Thoracic aorta (tissue), 2 donors: ENCODE results near the gene HADHB. TPM values are rescaled to one million over a fixed set of nuclear protein-coding genes. Genes with fewer than 3 reads are reported as not detected.
A peak's percentile ranks its signal among the peaks of the same experiment; 100 is the strongest.

Experiments used
- ATAC-seq: fragments of 150-250 bp; one replicate; pipeline ENCODE4 v1.8.0; 2017; ENCODE audit warnings: low read depth; ENCODE audit not compliant: insufficient number of reproducible peaks, low FRiP score
- DNase-seq: peaks from one replicate; pipeline ENCODE4 v3.0.0-alpha.2; 2020; ENCODE audit warnings: low spot score
- H3K27ac ChIP-seq, 2 donors: fragments of 200-600 bp; sonication (generic); 1 replicate in 1 of 2; 2 replicates in 1 of 2; pipeline ENCODE4 v1.5.1; 2016; ENCODE audit warnings: mild to moderate bottlenecking in 2 of 2, moderate library complexity in 2 of 2
- H3K27me3 ChIP-seq: fragments of 200-600 bp; sonication (generic); replicated peaks from 2 replicates; pipeline ENCODE4 v1.6.0; 2016; ENCODE audit warnings: mild to moderate bottlenecking; ENCODE audit not compliant: insufficient read depth
- H3K36me3 ChIP-seq: fragments of 200-600 bp; sonication (generic); one replicate; pipeline ENCODE4 v1.5.1; 2016
- H3K4me1 ChIP-seq, 2 donors: fragments of 200-600 bp; sonication (generic); 1 replicate in 1 of 2; 2 replicates in 1 of 2; pipeline versions ENCODE4 v1.5.1 to v1.6.0; 2016; ENCODE audit warnings: low read depth in 2 of 2, mild to moderate bottlenecking in 1 of 2; ENCODE audit not compliant: control insufficient read depth in 1 of 2
- H3K4me3 ChIP-seq: fragments of 200-600 bp; sonication (generic); 2 replicates; pipeline ENCODE4 v1.5.1; 2016; ENCODE audit warnings: mild to moderate bottlenecking
- H3K9me3 ChIP-seq: fragments of 200-600 bp; sonication (generic); 2 replicates; pipeline ENCODE4 v1.5.1; 2016
- total RNA-seq, 2 donors: library from RNA; depleted of rRNA; stranded (reverse); fragments of >200 nt; gene quantifications; one replicate each; pipeline versions ENCODE4 v1.1.0 to v1.2.3, GENCODE V29; 2016
- TF ChIP-seq, protein P1 (sequence below): fragments of 200-600 bp; sonication (generic); IDR thresholded peaks from one replicate; pipeline ENCODE4 v1.5.1; 2019; ENCODE audit warnings: antibody characterized with exemption

The HADHB gene
- total RNA-seq, 2 donors from 2014 or later: 50.2 to 56.4 TPM

DNA sequence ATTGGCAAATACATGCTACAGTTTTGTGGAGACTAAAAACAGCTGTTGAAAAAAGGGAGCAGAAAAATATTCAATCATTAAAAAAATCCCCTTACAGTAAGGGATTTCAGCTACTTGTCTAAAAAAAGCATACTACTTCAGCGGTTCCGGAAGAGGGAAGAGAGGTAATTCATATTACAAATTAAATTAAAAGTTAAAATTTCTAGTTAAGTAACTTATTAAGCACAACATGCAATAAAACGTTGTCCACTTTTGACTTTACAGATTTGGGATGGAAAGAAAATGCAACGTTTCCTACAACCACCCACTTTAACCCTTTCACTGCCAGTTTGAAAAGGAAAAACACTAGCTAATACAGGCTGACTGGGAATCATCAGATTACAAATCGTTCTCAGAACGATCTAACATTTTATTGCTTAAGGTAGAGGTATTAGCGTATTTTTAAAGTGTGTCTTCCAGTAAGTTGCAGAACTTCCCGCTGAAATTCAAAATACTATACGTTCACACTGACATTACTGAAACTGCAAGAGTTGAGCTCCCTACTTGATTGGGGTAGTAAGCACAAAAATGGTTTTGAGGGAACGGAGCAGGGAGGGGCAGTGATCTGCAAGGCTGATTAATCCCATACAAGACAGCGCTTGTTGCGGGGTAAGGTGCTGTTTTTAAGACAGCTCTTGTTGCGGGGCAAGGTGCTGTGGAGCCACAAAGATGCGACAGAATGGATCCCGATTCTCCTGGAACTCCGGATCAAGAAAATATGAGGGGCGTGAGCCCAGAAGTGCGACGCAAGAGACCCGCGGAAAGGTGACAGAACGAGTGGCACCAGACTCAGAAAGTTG lies 1.1 kb upstream of the HADHB start:
- no peaks in the 10 kb centered on the region for H3K27me3 ChIP-seq
- no peak for DNase-seq
- peak overlapping the region; percentile 82 to 97 for H3K27ac ChIP-seq
- H3K9me3 ChIP-seq: no peaks in the 10 kb centered on the region
- TF ChIP-seq, protein P1, sequence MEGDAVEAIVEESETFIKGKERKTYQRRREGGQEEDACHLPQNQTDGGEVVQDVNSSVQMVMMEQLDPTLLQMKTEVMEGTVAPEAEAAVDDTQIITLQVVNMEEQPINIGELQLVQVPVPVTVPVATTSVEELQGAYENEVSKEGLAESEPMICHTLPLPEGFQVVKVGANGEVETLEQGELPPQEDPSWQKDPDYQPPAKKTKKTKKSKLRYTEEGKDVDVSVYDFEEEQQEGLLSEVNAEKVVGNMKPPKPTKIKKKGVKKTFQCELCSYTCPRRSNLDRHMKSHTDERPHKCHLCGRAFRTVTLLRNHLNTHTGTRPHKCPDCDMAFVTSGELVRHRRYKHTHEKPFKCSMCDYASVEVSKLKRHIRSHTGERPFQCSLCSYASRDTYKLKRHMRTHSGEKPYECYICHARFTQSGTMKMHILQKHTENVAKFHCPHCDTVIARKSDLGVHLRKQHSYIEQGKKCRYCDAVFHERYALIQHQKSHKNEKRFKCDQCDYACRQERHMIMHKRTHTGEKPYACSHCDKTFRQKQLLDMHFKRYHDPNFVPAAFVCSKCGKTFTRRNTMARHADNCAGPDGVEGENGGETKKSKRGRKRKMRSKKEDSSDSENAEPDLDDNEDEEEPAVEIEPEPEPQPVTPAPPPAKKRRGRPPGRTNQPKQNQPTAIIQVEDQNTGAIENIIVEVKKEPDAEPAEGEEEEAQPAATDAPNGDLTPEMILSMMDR: no peak
- H3K4me1 ChIP-seq: peaks cover 28 to 47% of the 10 kb centered on the region in 2 donors
- H3K4me3 ChIP-seq: peak overlapping the region; percentile 86
- peaks cover under 1% of the 10 kb centered on the region for H3K36me3 ChIP-seq
- no peak for ATAC-seq

DNA sequence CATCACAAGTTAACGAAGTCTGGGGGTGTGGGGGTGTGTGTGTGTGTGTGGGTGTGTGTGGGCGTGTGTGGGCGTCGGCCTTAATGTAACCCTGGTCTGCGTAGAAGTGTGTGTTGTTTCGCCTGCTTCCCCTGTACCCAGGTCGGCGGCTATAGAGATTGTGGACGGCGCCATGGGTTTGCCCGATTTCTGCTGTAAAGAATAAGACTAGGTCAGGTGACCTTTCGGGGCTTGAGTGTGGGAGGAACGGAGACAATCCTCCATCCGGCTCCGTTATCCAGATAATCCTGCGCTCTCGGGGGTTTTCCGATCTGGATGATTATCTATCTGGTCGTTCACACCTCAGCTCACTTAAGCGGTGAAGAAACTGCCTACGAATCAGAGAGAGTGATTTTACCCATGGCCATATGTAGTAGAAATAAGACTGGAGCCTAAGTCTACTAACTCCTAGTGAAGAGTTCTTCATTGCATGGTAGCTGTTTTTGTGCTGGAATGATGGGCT lies 543 bp downstream of the HADHB start:
- DNase-seq (no peak), ATAC-seq (no peak)
- peak overlapping the region; percentile 82 to 97 for H3K27ac ChIP-seq
- H3K9me3 ChIP-seq: no peaks in the 10 kb centered on the region
- H3K27me3 ChIP-seq: no peaks in the 10 kb centered on the region
- H3K36me3 ChIP-seq: no peaks in the 10 kb centered on the region
- H3K4me1 ChIP-seq: peaks cover 28 to 41% of the 10 kb centered on the region in 2 donors
- TF ChIP-seq, protein P1: no peak
- peak overlapping the region; percentile 86 for H3K4me3 ChIP-seq

- no peak for DNase-seq
- no peak for ATAC-seq
These were observed 1.1 kb downstream of the HADHB start for GRCh38 chr2:26245810-26246209.

DNA sequence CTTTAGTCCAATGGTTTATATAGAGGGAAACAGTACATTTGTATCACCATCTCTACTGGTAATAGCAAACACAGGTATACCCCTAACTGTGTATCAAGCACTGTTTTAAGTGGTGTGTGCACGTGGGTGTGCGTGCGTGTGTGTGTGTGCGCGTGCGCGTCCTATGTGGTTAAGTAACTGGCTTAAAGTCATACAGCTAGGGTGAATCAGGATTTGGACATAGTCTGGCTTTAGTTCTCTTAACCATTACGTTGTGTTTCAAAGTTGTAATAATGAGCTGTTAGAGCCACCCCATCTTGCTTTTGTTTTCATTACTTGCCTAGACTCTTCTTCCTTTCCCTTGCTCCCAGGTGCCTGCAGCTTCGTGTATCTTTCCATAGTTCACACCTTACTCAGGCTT lies 2.1 kb downstream of the HADHB start:
- DNase-seq: no peak

More at GRCh38 chr2:26245810-26246209, 1.1 kb downstream of the HADHB start:
- H3K27ac ChIP-seq: no peak overlapping the region
- no peaks in the 10 kb centered on the region for H3K27me3 ChIP-seq
- H3K4me3 ChIP-seq: peak overlapping the region; percentile 86
- TF ChIP-seq, protein P1: no peak
- H3K9me3 ChIP-seq: no peaks in the 10 kb centered on the region
- H3K4me1 ChIP-seq: peaks cover 28 to 36% of the 10 kb centered on the region in 2 donors
- H3K36me3 ChIP-seq: no peaks in the 10 kb centered on the region

GRCh38 chr2:26249625-26250024 lies 4.9 kb downstream of the HADHB start:
- peaks cover 19 to 21% of the 10 kb centered on the region in 2 donors for H3K4me1 ChIP-seq
- H3K36me3 ChIP-seq: no peaks in the 10 kb centered on the region
- H3K27me3 ChIP-seq: no peaks in the 10 kb centered on the region
- DNase-seq (no peak), ATAC-seq (no peak)
- no peak overlapping the region for H3K4me3 ChIP-seq
- TF ChIP-seq, protein P1: no peak
- H3K9me3 ChIP-seq: no peaks in the 10 kb centered on the region
- no peak overlapping the region for H3K27ac ChIP-seq

More for the DNA sequence above, 2.1 kb downstream of the HADHB start:
- Histone ChIP-seq H3K27me3 (no peaks in the 10 kb centered on the region), H3K36me3 (no peaks in the 10 kb centered on the region), H3K4me1 (peaks cover 28 to 34% of the 10 kb centered on the region in 2 donors), H3K4me3 (no peak overlapping the region), H3K9me3 (no peaks in the 10 kb centered on the region), H3K27ac (no peak overlapping the region)
- TF ChIP-seq, protein P1: no peak
- no peak for ATAC-seq
